ENCODE measurements around the gene HCN4.

HCN4 gene

GRCh38 chr15:73355612-73356265 is 13.0 kb downstream of the HCN4 start:
- Histone ChIP-seq H2BK15ac (ENCODE audit: low read length) (no peak overlapping the region), H2AK5ac (ENCODE audit: low read depth, low read length) (no peak overlapping the region), H2BK12ac (ENCODE audit: low read length) (no peak overlapping the region), H3K9me3 (replicated peaks in 1 of 2; ENCODE audit: control insufficient read depth in 2 of 2, insufficient read depth in 1 of 2, low read depth in 1 of 2, low read length in 2 of 2) (no peaks in the 10 kb centered on the region), H2AFZ (ENCODE audit: low read length) (no peak overlapping the region), H3K36me3 (replicated peaks in 1 of 2; ENCODE audit: control insufficient read depth in 2 of 2, insufficient read depth in 2 of 2, low read length in 2 of 2) (no peaks in the 10 kb centered on the region), H3K79me1 (ENCODE audit: low read depth, low read length) (no peaks in the 10 kb centered on the region), H3K9ac (ENCODE audit: low read depth, low read length, poor library complexity) (no peak overlapping the region), H3K4me1 (ENCODE audit: control insufficient read depth in 2 of 2, insufficient read depth in 1 of 2, low read depth in 1 of 2, low read length in 2 of 2) (peaks cover 10 to 18% of the 10 kb centered on the region in 2 donors), H2BK5ac (ENCODE audit: low read length) (no peak overlapping the region), H2BK120ac (ENCODE audit: low read depth, low read length) (no peak overlapping the region), H3K4me2 (ENCODE audit: insufficient read depth, low read length, poor library complexity, severe bottlenecking) (no peak overlapping the region), H3K4ac (ENCODE audit: low read length) (no peak overlapping the region), H3K4me3 (ENCODE audit: low read length in 2 of 2) (no peak overlapping the region), H3K14ac (ENCODE audit: low read length) (no peak overlapping the region), H3K23ac (ENCODE audit: low read depth, low read length, poor library complexity) (no peak overlapping the region), H3K27me3 (ENCODE audit: control insufficient read depth in 3 of 3, insufficient read depth in 3 of 3, low read depth in 1 of 3, low read length in 3 of 3) (no peaks in the 10 kb centered on the region), H3K27ac (replicated peaks; ENCODE audit: low read length) (no peak overlapping the region), H3K18ac (ENCODE audit: low read length) (peak overlapping the region; percentile 18), H4K91ac (ENCODE audit: low read depth, low read length, poor library complexity) (no peak overlapping the region), H4K8ac (ENCODE audit: low read depth, low read length) (no peak overlapping the region)
- no peak for DNase-seq (ENCODE audit: low spot score)
- WGBS, 2 donors (ENCODE audit: extremely low coverage in 2 of 2, insufficient read length in 2 of 2, insufficient replicate concordance in 1 of 2): no CpG with 5 or more reads among the region's 6 CpGs

GRCh38 chr15:73354241-73354640 is 14.5 kb downstream of the HCN4 start:
- Histone ChIP-seq H2BK5ac (ENCODE audit: low read length) (no peak overlapping the region), H2AK5ac (ENCODE audit: low read depth, low read length) (no peak overlapping the region), H2BK12ac (ENCODE audit: low read length) (no peak overlapping the region), H2BK120ac (ENCODE audit: low read depth, low read length) (no peak overlapping the region), H3K23ac (ENCODE audit: low read depth, low read length, poor library complexity) (no peak overlapping the region), H2BK15ac (ENCODE audit: low read length) (no peak overlapping the region), H4K8ac (ENCODE audit: low read depth, low read length) (no peak overlapping the region), H3K36me3 (replicated peaks in 1 of 2; ENCODE audit: control insufficient read depth in 2 of 2, insufficient read depth in 2 of 2, low read length in 2 of 2) (no peaks in the 10 kb centered on the region), H3K27me3 (ENCODE audit: control insufficient read depth in 3 of 3, insufficient read depth in 3 of 3, low read depth in 1 of 3, low read length in 3 of 3) (no peaks in the 10 kb centered on the region), H3K9me3 (replicated peaks in 1 of 2; ENCODE audit: control insufficient read depth in 2 of 2, insufficient read depth in 1 of 2, low read depth in 1 of 2, low read length in 2 of 2) (no peaks in the 10 kb centered on the region), H3K27ac (replicated peaks; ENCODE audit: low read length) (no peak overlapping the region), H3K18ac (ENCODE audit: low read length) (no peak overlapping the region), H3K4me1 (ENCODE audit: control insufficient read depth in 2 of 2, insufficient read depth in 1 of 2, low read depth in 1 of 2, low read length in 2 of 2) (peaks cover 10 to 18% of the 10 kb centered on the region in 2 donors), H3K4me2 (ENCODE audit: insufficient read depth, low read length, poor library complexity, severe bottlenecking) (no peak overlapping the region), H3K14ac (ENCODE audit: low read length) (no peak overlapping the region), H3K4ac (ENCODE audit: low read length) (no peak overlapping the region), H4K91ac (ENCODE audit: low read depth, low read length, poor library complexity) (no peak overlapping the region), H3K79me1 (ENCODE audit: low read depth, low read length) (no peaks in the 10 kb centered on the region), H3K4me3 (ENCODE audit: low read length in 2 of 2) (peak overlapping the region in 1 of 2 donors; percentile 10), H2AFZ (ENCODE audit: low read length) (no peak overlapping the region), H3K9ac (ENCODE audit: low read depth, low read length, poor library complexity) (no peak overlapping the region)
- no peak for DNase-seq (ENCODE audit: low spot score)
- WGBS, 2 donors (ENCODE audit: extremely low coverage in 2 of 2, insufficient read length in 2 of 2, insufficient replicate concordance in 1 of 2): no CpG with 5 or more reads among the region's 4 CpGs

- Histone ChIP-seq H4K91ac (ENCODE audit: low read depth, low read length, poor library complexity) (no peak overlapping the region), H3K18ac (ENCODE audit: low read length) (no peak overlapping the region), H3K27me3 (ENCODE audit: control insufficient read depth in 3 of 3, insufficient read depth in 3 of 3, low read depth in 1 of 3, low read length in 3 of 3) (no peaks in the 10 kb centered on the region), H2AFZ (ENCODE audit: low read length) (no peak overlapping the region), H3K4me3 (ENCODE audit: low read length in 2 of 2) (no peak overlapping the region), H2BK12ac (ENCODE audit: low read length) (no peak overlapping the region), H3K9me3 (replicated peaks in 1 of 2; ENCODE audit: control insufficient read depth in 2 of 2, insufficient read depth in 1 of 2, low read depth in 1 of 2, low read length in 2 of 2) (no peaks in the 10 kb centered on the region), H2AK5ac (ENCODE audit: low read depth, low read length) (no peak overlapping the region), H3K79me1 (ENCODE audit: low read depth, low read length) (no peaks in the 10 kb centered on the region), H2BK120ac (ENCODE audit: low read depth, low read length) (no peak overlapping the region), H3K4me2 (ENCODE audit: insufficient read depth, low read length, poor library complexity, severe bottlenecking) (no peak overlapping the region), H3K14ac (ENCODE audit: low read length) (no peak overlapping the region), H3K9ac (ENCODE audit: low read depth, low read length, poor library complexity) (no peak overlapping the region), H3K4me1 (ENCODE audit: control insufficient read depth in 2 of 2, insufficient read depth in 1 of 2, low read depth in 1 of 2, low read length in 2 of 2) (peaks cover 10 to 18% of the 10 kb centered on the region in 2 donors), H4K8ac (ENCODE audit: low read depth, low read length) (no peak overlapping the region), H3K23ac (ENCODE audit: low read depth, low read length, poor library complexity) (no peak overlapping the region), H3K4ac (ENCODE audit: low read length) (no peak overlapping the region), H2BK15ac (ENCODE audit: low read length) (no peak overlapping the region), H3K27ac (replicated peaks; ENCODE audit: low read length) (no peak overlapping the region), H3K36me3 (replicated peaks in 1 of 2; ENCODE audit: control insufficient read depth in 2 of 2, insufficient read depth in 2 of 2, low read length in 2 of 2) (no peaks in the 10 kb centered on the region), H2BK5ac (ENCODE audit: low read length) (no peak overlapping the region)
- no CpG with 5 or more reads among the region's 3 CpGs for WGBS, 2 donors (ENCODE audit: extremely low coverage in 2 of 2, insufficient read length in 2 of 2, insufficient replicate concordance in 1 of 2)
- no peak for DNase-seq (ENCODE audit: low spot score)
These were observed 15.0 kb downstream of the HCN4 start for GRCh38 chr15:73353734-73354133.

GRCh38 chr15:73352082-73352481 is 16.7 kb downstream of the HCN4 start:
- no peaks in the 10 kb centered on the region for H3K79me1 ChIP-seq (ENCODE audit: low read depth, low read length)
- no peak overlapping the region for H3K4me2 ChIP-seq (ENCODE audit: insufficient read depth, low read length, poor library complexity, severe bottlenecking)
- no peak overlapping the region for H3K23ac ChIP-seq (ENCODE audit: low read depth, low read length, poor library complexity)
- H2BK5ac ChIP-seq (ENCODE audit: low read length): no peak overlapping the region
- no peak overlapping the region for H2AK5ac ChIP-seq (ENCODE audit: low read depth, low read length)
- H3K4ac ChIP-seq (ENCODE audit: low read length): no peak overlapping the region
- H3K36me3 ChIP-seq (replicated peaks in 1 of 2; ENCODE audit: control insufficient read depth in 2 of 2, insufficient read depth in 2 of 2, low read length in 2 of 2): no peaks in the 10 kb centered on the region
- no peaks in the 10 kb centered on the region for H3K27me3 ChIP-seq (ENCODE audit: control insufficient read depth in 3 of 3, insufficient read depth in 3 of 3, low read depth in 1 of 3, low read length in 3 of 3)
- no peak overlapping the region for H4K91ac ChIP-seq (ENCODE audit: low read depth, low read length, poor library complexity)
- no peak overlapping the region for H4K8ac ChIP-seq (ENCODE audit: low read depth, low read length)
- DNase-seq (ENCODE audit: low spot score): no peak
- H2BK12ac ChIP-seq (ENCODE audit: low read length): no peak overlapping the region
- H3K4me3 ChIP-seq (ENCODE audit: low read length in 2 of 2): no peak overlapping the region
- no peak overlapping the region for H2BK15ac ChIP-seq (ENCODE audit: low read length)
- H3K18ac ChIP-seq (ENCODE audit: low read length): no peak overlapping the region
- no CpG with 5 or more reads among the region's 10 CpGs for WGBS, 2 donors (ENCODE audit: extremely low coverage in 2 of 2, insufficient read length in 2 of 2, insufficient replicate concordance in 1 of 2)
- no peaks in the 10 kb centered on the region for H3K9me3 ChIP-seq (replicated peaks in 1 of 2; ENCODE audit: control insufficient read depth in 2 of 2, insufficient read depth in 1 of 2, low read depth in 1 of 2, low read length in 2 of 2)
- H3K9ac ChIP-seq (ENCODE audit: low read depth, low read length, poor library complexity): no peak overlapping the region
- no peak overlapping the region for H3K27ac ChIP-seq (replicated peaks; ENCODE audit: low read length)
- no peak overlapping the region for H2AFZ ChIP-seq (ENCODE audit: low read length)
- peaks cover 5 to 12% of the 10 kb centered on the region in 2 donors for H3K4me1 ChIP-seq (ENCODE audit: control insufficient read depth in 2 of 2, insufficient read depth in 1 of 2, low read depth in 1 of 2, low read length in 2 of 2)
- no peak overlapping the region for H3K14ac ChIP-seq (ENCODE audit: low read length)
- H2BK120ac ChIP-seq (ENCODE audit: low read depth, low read length): no peak overlapping the region
